Uterus (tissue), 2 donors: ENCODE results near the gene AKT1.

Experiments used
- CTCF ChIP-seq, 4 experiments: fragments of 200-600 bp in 2 of 4; fragments of 450-650 bp in 2 of 4; sonication (generic) in 2 of 4; IDR thresholded peaks; one replicate each; pipeline ENCODE4 v1.5.1; 2016 to 2019; ENCODE audit warnings: antibody characterized with exemption in 4 of 4, mild to moderate bottlenecking in 2 of 4, moderate library complexity in 1 of 4
- POLR2A ChIP-seq, 2 donors: fragments of 450-650 bp; IDR thresholded peaks; one replicate each; pipeline ENCODE4 v1.6.1; 2016; ENCODE audit warnings: antibody characterized with exemption in 2 of 2, mild to moderate bottlenecking in 1 of 2, moderate library complexity in 1 of 2

- TF ChIP-seq CTCF (IDR thresholded peaks at IDR 0.05) (no peak), POLR2A (IDR thresholded peaks at IDR 0.05) (no peak)
These were observed 51.8 kb downstream of the AKT1 start for GRCh38 chr14:104743461-104744380.
